ENCODE measurements around the gene PCSK6. TPM values are rescaled to one million over a fixed set of nuclear protein-coding genes. Genes with fewer than 3 reads are reported as not detected.

PCSK6 gene
- total RNA-seq, 1 experiment from 2014 or later: 2.9 TPM

DNA sequence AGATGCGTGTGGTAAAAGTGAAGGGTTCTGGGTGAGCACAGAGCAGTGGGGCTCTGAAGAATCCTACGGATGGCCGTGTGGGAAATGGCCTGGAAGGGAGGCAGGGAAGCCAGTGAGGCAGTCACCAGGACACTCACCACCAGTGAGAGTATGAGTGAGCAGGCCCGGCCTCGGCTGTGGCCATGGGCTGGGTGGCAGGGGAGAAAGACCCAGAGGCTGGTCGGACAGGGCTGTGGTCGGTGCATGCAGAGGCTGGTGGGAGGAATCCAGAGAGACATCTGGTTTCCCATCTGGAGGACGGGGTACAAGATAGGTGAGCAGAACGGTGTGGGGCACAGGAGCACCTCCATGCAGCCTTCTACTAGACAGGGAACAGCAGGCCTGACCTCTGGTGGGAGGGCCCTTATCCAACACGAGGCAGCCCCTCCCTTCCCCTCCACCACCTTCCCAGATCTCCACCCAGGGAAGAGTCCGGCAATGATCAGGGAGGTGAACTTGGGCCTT is 10.1 kb downstream of the PCSK6 start:
- Mint-ChIP-seq H3K4me3 (no peak overlapping the region), H3K27ac (no peak overlapping the region), H3K36me3 (no peaks in the 10 kb centered on the region), H3K27me3 (ENCODE audit: low read depth) (no peaks in the 10 kb centered on the region), H3K4me1 (peaks cover 11% of the 10 kb centered on the region), H3K9me3 (no peaks in the 10 kb centered on the region)
- TF ChIP-seq TCF7 (CRISPR knock-in tag; IDR thresholded peaks at IDR 0.05; ENCODE audit: low read depth): no peak
- POLR2A ChIA-PET: no interaction called here
- ATAC-seq: no peak; the same call in 1 of the 2 replicates
- CTCF ChIA-PET: no interaction called here
- no peak for DNase-seq (ENCODE audit: low spot score)

DNA sequence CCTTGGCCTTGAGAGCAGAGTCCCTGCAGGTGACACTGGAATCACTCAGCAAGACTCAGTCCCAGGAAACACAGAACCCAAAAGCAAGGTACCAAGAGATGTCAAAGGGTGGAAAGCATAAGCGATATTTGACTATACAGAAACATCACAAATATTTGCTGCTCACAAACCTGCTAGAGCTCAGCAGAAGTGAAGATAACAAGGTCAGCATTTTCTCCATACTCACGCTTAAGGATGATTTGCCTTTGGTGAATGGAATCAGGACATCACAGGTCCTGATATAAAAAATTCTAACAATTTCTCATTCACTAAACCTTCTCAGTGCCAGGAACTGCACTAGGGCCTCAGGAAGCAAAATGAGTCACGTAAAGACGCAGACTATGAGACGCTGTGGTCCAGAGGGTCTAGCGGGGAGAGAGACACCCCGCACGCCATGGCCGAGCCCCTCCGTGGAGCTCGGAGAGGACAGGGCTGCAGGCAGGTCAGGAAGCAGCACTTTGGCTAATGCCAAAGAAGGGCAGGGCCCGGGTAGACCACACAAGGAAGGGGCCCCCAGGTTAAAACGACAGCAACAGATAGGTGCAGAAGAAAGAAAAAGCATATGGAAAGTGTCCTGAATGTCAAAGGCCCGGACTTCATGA is 10.7 kb downstream of the PCSK6 start:
- Mint-ChIP-seq H3K27ac (no peak overlapping the region; the same call in 1 of the 2 replicates), H3K4me1 (peaks cover 11% of the 10 kb centered on the region), H3K27me3 (ENCODE audit: low read depth) (no peaks in the 10 kb centered on the region), H3K36me3 (no peaks in the 10 kb centered on the region), H3K4me3 (no peak overlapping the region), H3K9me3 (no peaks in the 10 kb centered on the region)
- DNase-seq (ENCODE audit: low spot score) (no peak), ATAC-seq (no peak)
- ChIA-PET CTCF (no interaction called here), POLR2A (no interaction called here)
- TF ChIP-seq, protein P1, sequence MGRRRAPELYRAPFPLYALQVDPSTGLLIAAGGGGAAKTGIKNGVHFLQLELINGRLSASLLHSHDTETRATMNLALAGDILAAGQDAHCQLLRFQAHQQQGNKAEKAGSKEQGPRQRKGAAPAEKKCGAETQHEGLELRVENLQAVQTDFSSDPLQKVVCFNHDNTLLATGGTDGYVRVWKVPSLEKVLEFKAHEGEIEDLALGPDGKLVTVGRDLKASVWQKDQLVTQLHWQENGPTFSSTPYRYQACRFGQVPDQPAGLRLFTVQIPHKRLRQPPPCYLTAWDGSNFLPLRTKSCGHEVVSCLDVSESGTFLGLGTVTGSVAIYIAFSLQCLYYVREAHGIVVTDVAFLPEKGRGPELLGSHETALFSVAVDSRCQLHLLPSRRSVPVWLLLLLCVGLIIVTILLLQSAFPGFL (CRISPR knock-in tag; IDR thresholded peaks at IDR 0.05; ENCODE audit: borderline replicate concordance): no peak

DNA sequence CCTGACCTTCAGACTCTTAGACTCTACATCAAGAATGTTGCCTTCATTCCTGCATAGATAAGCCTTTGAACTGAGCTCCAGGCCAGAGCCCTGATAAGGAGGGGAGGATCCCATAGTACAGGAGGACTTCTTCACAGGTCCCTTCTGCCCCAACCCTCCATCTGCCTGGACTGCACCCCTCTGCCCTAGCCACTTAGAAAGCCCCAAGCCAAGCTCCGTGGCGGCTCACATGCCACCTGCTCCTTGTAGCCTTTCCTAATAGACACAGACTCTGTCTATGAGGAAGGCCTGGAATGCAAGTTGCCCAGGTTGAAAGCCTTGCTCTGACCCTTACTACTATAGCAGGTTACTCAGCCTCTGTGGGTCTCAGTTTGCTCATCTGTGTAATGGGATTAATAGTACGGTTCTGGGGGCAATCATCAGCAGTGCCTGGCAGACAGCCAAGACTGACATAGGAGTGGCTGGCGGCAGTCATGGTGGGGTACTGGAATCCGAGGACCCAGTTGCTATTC is 11.6 kb downstream of the PCSK6 start:
- DNase-seq (ENCODE audit: low spot score): no peak
- TF ChIP-seq NFE2L1 (CRISPR knock-in tag; IDR thresholded peaks at IDR 0.05) (no peak), RELA (CRISPR knock-in tag; IDR thresholded peaks at IDR 0.05; ENCODE audit: borderline replicate concordance) (no peak), CREM (CRISPR knock-in tag; IDR thresholded peaks at IDR 0.05) (no peak), OVOL2 (CRISPR knock-in tag; IDR thresholded peaks at IDR 0.05; ENCODE audit: borderline replicate concordance) (no peak), CREB1 (CRISPR knock-in tag; IDR thresholded peaks at IDR 0.05) (no peak), HMGA2 (CRISPR knock-in tag; IDR thresholded peaks at IDR 0.05) (no peak), ZNF219 (CRISPR knock-in tag; IDR thresholded peaks at IDR 0.05; ENCODE audit: borderline replicate concordance) (no peak), ELF4 (CRISPR knock-in tag; IDR thresholded peaks at IDR 0.05; ENCODE audit: low read depth) (no peak), GTF2I (CRISPR knock-in tag; conservative IDR thresholded peaks at IDR 0.05) (no peak)
- TF ChIP-seq, protein P2, sequence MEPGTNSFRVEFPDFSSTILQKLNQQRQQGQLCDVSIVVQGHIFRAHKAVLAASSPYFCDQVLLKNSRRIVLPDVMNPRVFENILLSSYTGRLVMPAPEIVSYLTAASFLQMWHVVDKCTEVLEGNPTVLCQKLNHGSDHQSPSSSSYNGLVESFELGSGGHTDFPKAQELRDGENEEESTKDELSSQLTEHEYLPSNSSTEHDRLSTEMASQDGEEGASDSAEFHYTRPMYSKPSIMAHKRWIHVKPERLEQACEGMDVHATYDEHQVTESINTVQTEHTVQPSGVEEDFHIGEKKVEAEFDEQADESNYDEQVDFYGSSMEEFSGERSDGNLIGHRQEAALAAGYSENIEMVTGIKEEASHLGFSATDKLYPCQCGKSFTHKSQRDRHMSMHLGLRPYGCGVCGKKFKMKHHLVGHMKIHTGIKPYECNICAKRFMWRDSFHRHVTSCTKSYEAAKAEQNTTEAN (CRISPR knock-in tag; IDR thresholded peaks at IDR 0.05): no peak
- TF ChIP-seq, protein P3, sequence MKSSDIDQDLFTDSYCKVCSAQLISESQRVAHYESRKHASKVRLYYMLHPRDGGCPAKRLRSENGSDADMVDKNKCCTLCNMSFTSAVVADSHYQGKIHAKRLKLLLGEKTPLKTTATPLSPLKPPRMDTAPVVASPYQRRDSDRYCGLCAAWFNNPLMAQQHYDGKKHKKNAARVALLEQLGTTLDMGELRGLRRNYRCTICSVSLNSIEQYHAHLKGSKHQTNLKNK (CRISPR knock-in tag; IDR thresholded peaks at IDR 0.05): no peak
- TF ChIP-seq, protein P4, sequence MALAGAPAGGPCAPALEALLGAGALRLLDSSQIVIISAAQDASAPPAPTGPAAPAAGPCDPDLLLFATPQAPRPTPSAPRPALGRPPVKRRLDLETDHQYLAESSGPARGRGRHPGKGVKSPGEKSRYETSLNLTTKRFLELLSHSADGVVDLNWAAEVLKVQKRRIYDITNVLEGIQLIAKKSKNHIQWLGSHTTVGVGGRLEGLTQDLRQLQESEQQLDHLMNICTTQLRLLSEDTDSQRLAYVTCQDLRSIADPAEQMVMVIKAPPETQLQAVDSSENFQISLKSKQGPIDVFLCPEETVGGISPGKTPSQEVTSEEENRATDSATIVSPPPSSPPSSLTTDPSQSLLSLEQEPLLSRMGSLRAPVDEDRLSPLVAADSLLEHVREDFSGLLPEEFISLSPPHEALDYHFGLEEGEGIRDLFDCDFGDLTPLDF (CRISPR knock-in tag; IDR thresholded peaks at IDR 0.05): no peak
- TF ChIP-seq, protein P5, sequence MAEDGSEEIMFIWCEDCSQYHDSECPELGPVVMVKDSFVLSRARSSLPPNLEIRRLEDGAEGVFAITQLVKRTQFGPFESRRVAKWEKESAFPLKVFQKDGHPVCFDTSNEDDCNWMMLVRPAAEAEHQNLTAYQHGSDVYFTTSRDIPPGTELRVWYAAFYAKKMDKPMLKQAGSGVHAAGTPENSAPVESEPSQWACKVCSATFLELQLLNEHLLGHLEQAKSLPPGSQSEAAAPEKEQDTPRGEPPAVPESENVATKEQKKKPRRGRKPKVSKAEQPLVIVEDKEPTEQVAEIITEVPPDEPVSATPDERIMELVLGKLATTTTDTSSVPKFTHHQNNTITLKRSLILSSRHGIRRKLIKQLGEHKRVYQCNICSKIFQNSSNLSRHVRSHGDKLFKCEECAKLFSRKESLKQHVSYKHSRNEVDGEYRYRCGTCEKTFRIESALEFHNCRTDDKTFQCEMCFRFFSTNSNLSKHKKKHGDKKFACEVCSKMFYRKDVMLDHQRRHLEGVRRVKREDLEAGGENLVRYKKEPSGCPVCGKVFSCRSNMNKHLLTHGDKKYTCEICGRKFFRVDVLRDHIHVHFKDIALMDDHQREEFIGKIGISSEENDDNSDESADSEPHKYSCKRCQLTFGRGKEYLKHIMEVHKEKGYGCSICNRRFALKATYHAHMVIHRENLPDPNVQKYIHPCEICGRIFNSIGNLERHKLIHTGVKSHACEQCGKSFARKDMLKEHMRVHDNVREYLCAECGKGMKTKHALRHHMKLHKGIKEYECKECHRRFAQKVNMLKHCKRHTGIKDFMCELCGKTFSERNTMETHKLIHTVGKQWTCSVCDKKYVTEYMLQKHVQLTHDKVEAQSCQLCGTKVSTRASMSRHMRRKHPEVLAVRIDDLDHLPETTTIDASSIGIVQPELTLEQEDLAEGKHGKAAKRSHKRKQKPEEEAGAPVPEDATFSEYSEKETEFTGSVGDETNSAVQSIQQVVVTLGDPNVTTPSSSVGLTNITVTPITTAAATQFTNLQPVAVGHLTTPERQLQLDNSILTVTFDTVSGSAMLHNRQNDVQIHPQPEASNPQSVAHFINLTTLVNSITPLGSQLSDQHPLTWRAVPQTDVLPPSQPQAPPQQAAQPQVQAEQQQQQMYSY (CRISPR knock-in tag; IDR thresholded peaks at IDR 0.05): no peak
- TF ChIP-seq, protein P6, sequence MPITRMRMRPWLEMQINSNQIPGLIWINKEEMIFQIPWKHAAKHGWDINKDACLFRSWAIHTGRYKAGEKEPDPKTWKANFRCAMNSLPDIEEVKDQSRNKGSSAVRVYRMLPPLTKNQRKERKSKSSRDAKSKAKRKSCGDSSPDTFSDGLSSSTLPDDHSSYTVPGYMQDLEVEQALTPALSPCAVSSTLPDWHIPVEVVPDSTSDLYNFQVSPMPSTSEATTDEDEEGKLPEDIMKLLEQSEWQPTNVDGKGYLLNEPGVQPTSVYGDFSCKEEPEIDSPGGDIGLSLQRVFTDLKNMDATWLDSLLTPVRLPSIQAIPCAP (CRISPR knock-in tag; IDR thresholded peaks at IDR 0.05): no peak
- TF ChIP-seq, protein P7, sequence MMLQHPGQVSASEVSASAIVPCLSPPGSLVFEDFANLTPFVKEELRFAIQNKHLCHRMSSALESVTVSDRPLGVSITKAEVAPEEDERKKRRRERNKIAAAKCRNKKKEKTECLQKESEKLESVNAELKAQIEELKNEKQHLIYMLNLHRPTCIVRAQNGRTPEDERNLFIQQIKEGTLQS (CRISPR knock-in tag; conservative IDR thresholded peaks at IDR 0.05): no peak
- TF ChIP-seq, protein P8, sequence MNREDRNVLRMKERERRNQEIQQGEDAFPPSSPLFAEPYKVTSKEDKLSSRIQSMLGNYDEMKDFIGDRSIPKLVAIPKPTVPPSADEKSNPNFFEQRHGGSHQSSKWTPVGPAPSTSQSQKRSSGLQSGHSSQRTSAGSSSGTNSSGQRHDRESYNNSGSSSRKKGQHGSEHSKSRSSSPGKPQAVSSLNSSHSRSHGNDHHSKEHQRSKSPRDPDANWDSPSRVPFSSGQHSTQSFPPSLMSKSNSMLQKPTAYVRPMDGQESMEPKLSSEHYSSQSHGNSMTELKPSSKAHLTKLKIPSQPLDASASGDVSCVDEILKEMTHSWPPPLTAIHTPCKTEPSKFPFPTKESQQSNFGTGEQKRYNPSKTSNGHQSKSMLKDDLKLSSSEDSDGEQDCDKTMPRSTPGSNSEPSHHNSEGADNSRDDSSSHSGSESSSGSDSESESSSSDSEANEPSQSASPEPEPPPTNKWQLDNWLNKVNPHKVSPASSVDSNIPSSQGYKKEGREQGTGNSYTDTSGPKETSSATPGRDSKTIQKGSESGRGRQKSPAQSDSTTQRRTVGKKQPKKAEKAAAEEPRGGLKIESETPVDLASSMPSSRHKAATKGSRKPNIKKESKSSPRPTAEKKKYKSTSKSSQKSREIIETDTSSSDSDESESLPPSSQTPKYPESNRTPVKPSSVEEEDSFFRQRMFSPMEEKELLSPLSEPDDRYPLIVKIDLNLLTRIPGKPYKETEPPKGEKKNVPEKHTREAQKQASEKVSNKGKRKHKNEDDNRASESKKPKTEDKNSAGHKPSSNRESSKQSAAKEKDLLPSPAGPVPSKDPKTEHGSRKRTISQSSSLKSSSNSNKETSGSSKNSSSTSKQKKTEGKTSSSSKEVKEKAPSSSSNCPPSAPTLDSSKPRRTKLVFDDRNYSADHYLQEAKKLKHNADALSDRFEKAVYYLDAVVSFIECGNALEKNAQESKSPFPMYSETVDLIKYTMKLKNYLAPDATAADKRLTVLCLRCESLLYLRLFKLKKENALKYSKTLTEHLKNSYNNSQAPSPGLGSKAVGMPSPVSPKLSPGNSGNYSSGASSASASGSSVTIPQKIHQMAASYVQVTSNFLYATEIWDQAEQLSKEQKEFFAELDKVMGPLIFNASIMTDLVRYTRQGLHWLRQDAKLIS (CRISPR knock-in tag; IDR thresholded peaks at IDR 0.05; ENCODE audit: borderline replicate concordance): no peak

More for the DNA sequence above, 11.6 kb downstream of the PCSK6 start:
- Mint-ChIP-seq H3K27me3 (ENCODE audit: low read depth) (no peaks in the 10 kb centered on the region), H3K9me3 (no peaks in the 10 kb centered on the region), H3K4me1 (peaks cover 11% of the 10 kb centered on the region), H3K36me3 (no peaks in the 10 kb centered on the region), H3K4me3 (no peak overlapping the region), H3K27ac (no peak overlapping the region)
- ChIA-PET CTCF (no interaction called here), POLR2A (no interaction called here)
- no peak for ATAC-seq
